Peyer's patch (tissue), 4 donors: ENCODE data around the gene BRF1. TPM values are rescaled to one million over a fixed set of nuclear protein-coding genes. Genes with fewer than 3 reads are reported as not detected.
A peak's percentile ranks its signal among the peaks of the same experiment; 100 is the strongest.

Experiments
- DNase-seq, 3 donors: peaks; one replicate each; pipeline ENCODE4 v3.0.0-alpha.2; 2017 to 2019
- H3K27ac ChIP-seq, 4 donors: fragments of 200-600 bp; sonication (generic); one replicate each; pipeline ENCODE4 v1.5.1; 2016 to 2019
- H3K27me3 ChIP-seq, 2 donors: fragments of 200-600 bp; sonication (generic); one replicate each; pipeline ENCODE4 v1.5.1; 2019
- H3K36me3 ChIP-seq, 3 donors: fragments of 200-600 bp; sonication (generic); one replicate each; pipeline ENCODE4 v1.5.1; 2016 to 2019
- H3K4me1 ChIP-seq, 4 donors: fragments of 200-600 bp; sonication (generic); one replicate each; pipeline ENCODE4 v1.5.1; 2016 to 2019
- H3K4me3 ChIP-seq, 4 donors: fragments of 200-600 bp; sonication (generic); 1 replicate in 3 of 4; 2 replicates in 1 of 4; pipeline ENCODE4 v1.5.1; 2016 to 2019; ENCODE audit warnings: mild to moderate bottlenecking in 1 of 4
- H3K9me3 ChIP-seq, 4 donors: fragments of 200-600 bp; sonication (generic); one replicate each; pipeline ENCODE4 v1.5.1; 2016 to 2019; ENCODE audit warnings: mild to moderate bottlenecking in 1 of 4
- POLR2A ChIP-seq, 2 donors: fragments of 450-650 bp; IDR thresholded peaks; one replicate each; pipeline ENCODE4 v1.5.1; 2017; ENCODE audit warnings: antibody characterized with exemption in 2 of 2, mild to moderate bottlenecking in 2 of 2, moderate library complexity in 2 of 2
- total RNA-seq, 4 donors: library from RNA; depleted of rRNA; stranded (reverse); fragments of >200 nt; gene quantifications; one replicate each; pipeline ENCODE4 v1.1.0, GENCODE V29; 2016
- TF ChIP-seq, protein P1 (sequence below), 6 experiments: fragments of 450-650 bp in 4 of 6; fragments of 200-600 bp in 2 of 6; sonication (generic) in 1 of 6; IDR thresholded peaks; one replicate each; pipeline ENCODE4 v1.5.1; 2017 to 2019; ENCODE audit warnings: antibody characterized with exemption in 6 of 6, mild to moderate bottlenecking in 3 of 6, moderate library complexity in 1 of 6

Gene BRF1
- total RNA-seq, 4 donors from 2014 or later: 40.8 to 112 (median 90.3) TPM

DNA sequence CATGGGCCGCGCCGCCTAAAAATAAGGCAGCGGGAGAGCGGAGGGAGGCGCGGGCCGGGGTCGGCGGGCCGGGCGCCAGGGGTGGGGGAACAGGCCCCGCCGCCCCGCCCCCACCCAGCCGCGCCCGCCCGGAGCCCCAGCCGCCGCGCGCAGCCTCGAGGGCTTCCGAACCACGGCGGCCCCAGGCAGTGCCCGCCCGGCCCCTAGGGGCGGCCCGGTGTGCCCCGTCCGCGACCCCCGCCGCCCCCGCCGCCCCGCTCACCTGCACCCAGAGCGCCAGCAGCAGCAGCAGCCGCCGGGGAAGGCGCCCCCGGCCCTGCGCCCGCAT lies 132.7 kb downstream of the BRF1 start:
- Histone ChIP-seq H3K36me3 (no peaks in the 10 kb centered on the region), H3K4me3 (peak overlapping the region; percentile 25 to 63 (median 55)), H3K27ac (no peak overlapping the region), H3K4me1 (peaks cover 0 to 41% (median 15%) of the 10 kb centered on the region in 4 donors), H3K9me3 (no peaks in the 10 kb centered on the region), H3K27me3 (no peaks in the 10 kb centered on the region)
- no peak for DNase-seq
- no peak for TF ChIP-seq POLR2A (IDR thresholded peaks at IDR 0.05)
- TF ChIP-seq, protein P1, sequence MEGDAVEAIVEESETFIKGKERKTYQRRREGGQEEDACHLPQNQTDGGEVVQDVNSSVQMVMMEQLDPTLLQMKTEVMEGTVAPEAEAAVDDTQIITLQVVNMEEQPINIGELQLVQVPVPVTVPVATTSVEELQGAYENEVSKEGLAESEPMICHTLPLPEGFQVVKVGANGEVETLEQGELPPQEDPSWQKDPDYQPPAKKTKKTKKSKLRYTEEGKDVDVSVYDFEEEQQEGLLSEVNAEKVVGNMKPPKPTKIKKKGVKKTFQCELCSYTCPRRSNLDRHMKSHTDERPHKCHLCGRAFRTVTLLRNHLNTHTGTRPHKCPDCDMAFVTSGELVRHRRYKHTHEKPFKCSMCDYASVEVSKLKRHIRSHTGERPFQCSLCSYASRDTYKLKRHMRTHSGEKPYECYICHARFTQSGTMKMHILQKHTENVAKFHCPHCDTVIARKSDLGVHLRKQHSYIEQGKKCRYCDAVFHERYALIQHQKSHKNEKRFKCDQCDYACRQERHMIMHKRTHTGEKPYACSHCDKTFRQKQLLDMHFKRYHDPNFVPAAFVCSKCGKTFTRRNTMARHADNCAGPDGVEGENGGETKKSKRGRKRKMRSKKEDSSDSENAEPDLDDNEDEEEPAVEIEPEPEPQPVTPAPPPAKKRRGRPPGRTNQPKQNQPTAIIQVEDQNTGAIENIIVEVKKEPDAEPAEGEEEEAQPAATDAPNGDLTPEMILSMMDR (IDR thresholded peaks at IDR 0.05): no peak

DNA sequence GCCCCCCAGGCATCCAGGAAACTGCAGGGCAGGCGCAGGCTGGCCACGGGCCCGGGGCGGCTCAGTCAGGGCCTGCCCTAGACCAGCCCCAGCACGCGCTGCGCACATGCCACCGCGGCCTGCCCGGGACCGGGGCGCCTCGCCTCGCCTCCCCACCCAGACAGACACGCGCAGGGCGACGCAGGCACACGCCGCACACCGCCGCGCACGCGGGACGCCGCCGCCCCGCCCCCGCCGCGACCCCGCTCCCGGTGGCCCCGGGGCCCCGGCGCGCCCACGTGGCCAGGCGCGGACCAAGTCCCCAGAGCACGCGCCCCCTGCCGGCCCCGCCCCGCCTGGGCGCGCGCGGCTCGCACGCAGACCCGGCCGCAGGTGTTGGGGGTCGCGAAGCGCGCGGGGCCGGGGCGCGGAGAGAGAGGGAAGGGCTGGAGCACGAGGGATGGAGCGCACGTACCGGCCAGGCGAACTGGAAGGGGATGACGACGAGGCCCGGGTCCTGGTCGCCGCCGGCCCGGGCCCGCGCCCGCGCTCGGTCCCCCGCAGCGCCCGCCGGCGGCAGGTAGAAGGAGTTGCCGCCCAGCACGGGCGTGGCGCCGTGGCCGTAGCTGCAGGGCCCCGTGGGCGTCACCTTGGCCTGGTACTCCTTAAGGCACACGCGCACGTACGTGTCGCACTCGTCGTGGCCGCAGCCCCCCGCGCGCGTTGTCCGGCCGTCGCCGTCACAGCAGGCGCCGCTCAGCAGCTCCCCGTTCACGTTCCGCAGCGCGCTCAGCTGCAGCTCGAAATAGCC lies 133.3 kb downstream of the BRF1 start:
- no peaks in the 10 kb centered on the region for H3K36me3 ChIP-seq
- TF ChIP-seq, protein P1 (IDR thresholded peaks at IDR 0.05): peak in 3 of 6 experiments; percentile 45 to 46 (median 46)
- no peak for TF ChIP-seq POLR2A (IDR thresholded peaks at IDR 0.05)
- H3K4me3 ChIP-seq: peak overlapping the region; percentile 25 to 63 (median 55)
- no peaks in the 10 kb centered on the region for H3K9me3 ChIP-seq
- no peaks in the 10 kb centered on the region for H3K27me3 ChIP-seq
- H3K27ac ChIP-seq: no peak overlapping the region
- H3K4me1 ChIP-seq: peaks cover 0 to 41% (median 15%) of the 10 kb centered on the region in 4 donors
- peak in 1 of 3 donors; percentile 63 for DNase-seq

DNA sequence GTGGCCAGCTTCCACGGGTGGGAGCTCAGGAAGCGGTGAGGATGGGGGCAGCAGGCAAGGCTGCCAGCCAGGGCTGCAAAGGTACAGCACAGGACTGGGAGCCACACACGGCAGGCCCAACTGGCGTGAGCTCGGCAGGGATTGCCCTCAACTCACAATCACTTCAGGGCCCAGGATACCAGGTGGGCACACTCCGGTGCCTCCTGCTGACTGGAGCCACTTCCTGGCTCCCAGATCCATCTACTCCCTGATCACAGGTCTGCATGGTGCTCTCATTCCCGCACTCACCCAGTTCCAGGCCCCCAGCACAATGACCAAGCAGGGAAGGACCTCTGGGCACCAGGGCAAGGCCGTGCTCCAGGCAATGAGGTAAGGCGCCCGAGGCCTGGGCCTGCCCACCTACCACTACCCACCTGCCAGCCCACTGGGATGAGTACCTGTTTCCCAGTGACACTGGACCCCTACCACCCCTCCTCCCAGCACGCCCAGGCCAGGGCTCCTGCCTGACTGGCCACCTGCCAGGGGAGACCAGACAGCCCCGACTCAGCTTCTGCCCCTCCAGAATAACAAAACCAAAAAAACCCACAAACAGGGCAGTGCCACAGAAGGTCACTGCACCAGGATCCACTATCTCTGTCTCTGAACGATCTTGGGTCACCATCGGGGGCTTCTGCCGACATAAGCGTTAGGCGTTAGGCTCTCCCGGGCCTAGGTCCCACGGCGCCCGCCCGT lies 134.1 kb downstream of the BRF1 start:
- no peak for DNase-seq
- Histone ChIP-seq H3K4me3 (peak overlapping the region in 2 of 4 donors; percentile 21 to 62), H3K4me1 (peaks cover 0 to 41% (median 15%) of the 10 kb centered on the region in 4 donors), H3K27ac (no peak overlapping the region), H3K36me3 (no peaks in the 10 kb centered on the region), H3K27me3 (no peaks in the 10 kb centered on the region), H3K9me3 (no peaks in the 10 kb centered on the region)
- no peak for TF ChIP-seq POLR2A (IDR thresholded peaks at IDR 0.05)
- TF ChIP-seq, protein P1 (IDR thresholded peaks at IDR 0.05): no peak

DNA sequence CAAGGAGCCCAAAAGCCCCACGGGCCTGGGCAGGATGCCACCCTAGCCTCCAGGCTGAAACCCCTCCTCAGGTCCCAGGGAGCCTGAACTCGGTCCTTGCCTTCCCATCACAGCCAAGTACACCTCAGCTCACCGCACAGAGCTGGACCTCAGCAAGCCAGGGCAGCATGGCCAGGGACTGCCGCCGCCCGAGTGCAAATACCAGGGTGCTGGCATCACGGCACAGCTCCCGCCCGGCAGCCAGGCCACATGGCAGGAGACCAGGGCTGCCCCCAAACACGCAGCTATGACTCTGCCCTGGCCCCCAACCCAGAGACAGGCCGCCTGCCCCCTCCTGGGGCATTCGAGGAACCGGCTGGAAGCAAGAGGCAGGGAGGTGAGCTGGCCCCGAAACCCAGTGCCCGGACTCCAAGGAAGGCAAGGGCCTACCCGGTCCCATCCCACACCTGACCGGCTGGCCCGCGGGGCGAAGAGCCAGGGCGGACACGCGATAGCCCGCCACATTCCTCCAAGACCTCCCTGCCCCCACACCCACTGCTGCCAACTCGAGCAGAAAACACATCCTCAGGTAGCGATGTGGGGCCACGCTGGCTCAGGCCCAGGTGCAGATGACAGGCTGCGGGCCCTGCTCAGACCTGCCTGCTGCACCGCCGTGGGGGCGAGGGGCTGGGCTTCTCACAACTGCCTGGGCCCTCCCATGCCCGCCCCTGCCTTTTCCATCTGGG lies 134.9 kb downstream of the BRF1 start:
- no peak for TF ChIP-seq POLR2A (IDR thresholded peaks at IDR 0.05)
- TF ChIP-seq, protein P1 (IDR thresholded peaks at IDR 0.05): no peak
- Histone ChIP-seq H3K27ac (no peak overlapping the region), H3K4me1 (peaks cover 0 to 35% (median 13%) of the 10 kb centered on the region in 4 donors), H3K9me3 (no peaks in the 10 kb centered on the region), H3K27me3 (no peaks in the 10 kb centered on the region), H3K36me3 (no peaks in the 10 kb centered on the region), H3K4me3 (no peak overlapping the region)
- DNase-seq: no peak

DNA sequence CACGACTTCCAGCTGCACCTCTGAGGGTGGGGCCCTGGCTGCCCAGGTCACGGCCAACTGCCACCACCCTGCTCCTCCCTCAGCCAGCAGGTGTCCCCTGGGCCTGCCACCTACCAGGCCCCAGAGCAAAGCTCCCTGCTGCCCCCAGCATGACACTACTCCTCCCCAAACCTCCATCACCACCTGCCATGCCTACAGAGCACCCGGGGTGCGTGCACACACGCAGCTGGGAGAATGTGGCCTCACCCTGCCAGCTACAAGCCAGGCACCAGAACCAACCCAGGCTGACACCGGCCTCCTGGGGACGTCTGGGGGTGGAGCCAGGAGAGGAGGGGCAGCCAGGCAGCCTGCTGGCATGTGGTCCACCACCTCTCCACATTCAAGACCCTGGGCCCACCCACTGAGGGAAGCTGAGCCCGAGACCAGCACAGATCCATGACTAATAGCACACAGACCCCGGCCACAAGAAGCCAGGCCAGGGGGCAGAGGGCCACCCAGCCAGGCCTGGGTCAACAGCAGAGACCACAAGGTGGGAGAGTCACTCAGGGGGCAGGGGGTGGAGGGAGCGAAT lies 135.6 kb downstream of the BRF1 start:
- Histone ChIP-seq H3K27ac (no peak overlapping the region), H3K4me3 (no peak overlapping the region), H3K36me3 (no peaks in the 10 kb centered on the region), H3K4me1 (peaks cover 0 to 28% (median 9%) of the 10 kb centered on the region in 4 donors), H3K27me3 (no peaks in the 10 kb centered on the region), H3K9me3 (no peaks in the 10 kb centered on the region)
- no peak for TF ChIP-seq POLR2A (IDR thresholded peaks at IDR 0.05)
- TF ChIP-seq, protein P1 (IDR thresholded peaks at IDR 0.05): peak in 1 of 6 experiments; percentile 4
- peak in 1 of 3 donors; percentile 62 for DNase-seq
